Thoracic aorta (tissue), 2 donors: ENCODE measurements around the gene CNTN2. TPM values are rescaled to one million over a fixed set of nuclear protein-coding genes. Genes with fewer than 3 reads are reported as not detected.

Experiments used
- ATAC-seq: fragments of 150-250 bp; one replicate; pipeline ENCODE4 v1.8.0; 2017; ENCODE audit warnings: low read depth; ENCODE audit not compliant: insufficient number of reproducible peaks, low FRiP score
- DNase-seq: peaks from one replicate; pipeline ENCODE4 v3.0.0-alpha.2; 2020; ENCODE audit warnings: low spot score
- H3K27ac ChIP-seq, 2 donors: fragments of 200-600 bp; sonication (generic); 1 replicate in 1 of 2; 2 replicates in 1 of 2; pipeline ENCODE4 v1.5.1; 2016; ENCODE audit warnings: mild to moderate bottlenecking in 2 of 2, moderate library complexity in 2 of 2
- H3K27me3 ChIP-seq: fragments of 200-600 bp; sonication (generic); replicated peaks from 2 replicates; pipeline ENCODE4 v1.6.0; 2016; ENCODE audit warnings: mild to moderate bottlenecking; ENCODE audit not compliant: insufficient read depth
- H3K36me3 ChIP-seq: fragments of 200-600 bp; sonication (generic); one replicate; pipeline ENCODE4 v1.5.1; 2016
- H3K4me1 ChIP-seq, 2 donors: fragments of 200-600 bp; sonication (generic); 1 replicate in 1 of 2; 2 replicates in 1 of 2; pipeline versions ENCODE4 v1.5.1 to v1.6.0; 2016; ENCODE audit warnings: low read depth in 2 of 2, mild to moderate bottlenecking in 1 of 2; ENCODE audit not compliant: control insufficient read depth in 1 of 2
- H3K4me3 ChIP-seq: fragments of 200-600 bp; sonication (generic); 2 replicates; pipeline ENCODE4 v1.5.1; 2016; ENCODE audit warnings: mild to moderate bottlenecking
- H3K9me3 ChIP-seq: fragments of 200-600 bp; sonication (generic); 2 replicates; pipeline ENCODE4 v1.5.1; 2016
- CTCF ChIP-seq: fragments of 200-600 bp; sonication (generic); IDR thresholded peaks from one replicate; pipeline ENCODE4 v1.5.1; 2019; ENCODE audit warnings: antibody characterized with exemption
- total RNA-seq, 2 donors: library from RNA; depleted of rRNA; stranded (reverse); fragments of >200 nt; gene quantifications; one replicate each; pipeline versions ENCODE4 v1.1.0 to v1.2.3, GENCODE V29; 2016

Gene CNTN2
- total RNA-seq, 2 donors from 2014 or later, result 0.68 to 1.4 TPM

DNA sequence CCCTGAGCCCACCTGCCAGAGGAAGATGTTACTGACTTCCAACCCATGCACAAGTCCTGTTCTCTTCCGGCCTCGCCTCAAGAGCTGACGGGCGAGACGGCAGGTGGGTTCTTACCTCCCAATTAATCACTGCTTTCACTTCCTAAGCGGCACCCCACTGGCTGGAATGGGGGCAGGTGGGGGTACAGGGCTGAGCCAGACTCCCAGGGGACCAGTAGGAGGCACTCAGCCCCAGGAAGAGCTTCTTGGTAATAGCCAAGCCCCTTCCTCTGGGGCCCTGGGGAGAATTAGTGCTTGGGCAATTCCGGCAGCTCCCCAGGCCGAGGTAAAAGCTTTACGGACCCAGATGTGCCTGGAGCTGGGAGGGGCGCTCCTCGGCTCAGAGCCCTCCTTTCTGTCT lies 9.7 kb downstream of the CNTN2 start:
- H3K9me3 ChIP-seq, result no peaks in the 10 kb centered on the region
- DNase-seq (no peak), ATAC-seq (no peak)
- H3K27me3 ChIP-seq, result no peaks in the 10 kb centered on the region
- no peak overlapping the region for H3K4me3 ChIP-seq
- H3K4me1 ChIP-seq, result no peaks in the 10 kb centered on the region
- TF ChIP-seq CTCF, result no peak
- H3K27ac ChIP-seq, result no peak overlapping the region
- no peaks in the 10 kb centered on the region for H3K36me3 ChIP-seq

GRCh38 chr1:205053296-205053695 lies 10.3 kb downstream of the CNTN2 start:
- no peaks in the 10 kb centered on the region for H3K36me3 ChIP-seq
- no peak for DNase-seq
- no peaks in the 10 kb centered on the region for H3K4me1 ChIP-seq
- H3K9me3 ChIP-seq, result no peaks in the 10 kb centered on the region
- no peak for ATAC-seq
- no peak for TF ChIP-seq CTCF
- H3K4me3 ChIP-seq, result no peak overlapping the region
- H3K27ac ChIP-seq, result no peak overlapping the region
- H3K27me3 ChIP-seq, result no peaks in the 10 kb centered on the region

DNA sequence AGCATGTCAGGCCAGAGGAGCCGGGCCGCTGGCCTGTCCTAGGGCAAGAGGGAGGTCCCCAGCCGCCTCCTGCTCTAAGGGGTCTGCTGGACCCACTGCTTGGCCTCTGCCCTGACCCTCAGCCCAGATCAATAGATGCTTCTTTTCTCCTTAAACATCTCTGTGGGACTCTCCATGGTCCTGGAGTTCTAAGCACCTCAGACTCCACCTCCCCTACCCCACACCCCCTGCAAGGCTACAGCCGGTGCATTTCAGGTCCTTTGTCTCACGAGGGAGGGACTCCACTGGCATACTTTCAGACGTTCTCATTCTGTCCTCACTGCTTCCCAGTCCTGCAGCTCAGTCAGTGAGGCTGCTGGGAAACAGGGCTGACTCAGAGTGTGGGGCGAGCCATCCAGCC lies 11.0 kb downstream of the CNTN2 start:
- no peak overlapping the region for H3K4me3 ChIP-seq
- H3K9me3 ChIP-seq, result no peaks in the 10 kb centered on the region
- DNase-seq, result no peak
- no peaks in the 10 kb centered on the region for H3K4me1 ChIP-seq
- H3K36me3 ChIP-seq, result no peaks in the 10 kb centered on the region
- H3K27ac ChIP-seq, result no peak overlapping the region
- H3K27me3 ChIP-seq, result no peaks in the 10 kb centered on the region
- no peak for TF ChIP-seq CTCF
- ATAC-seq, result no peak

DNA sequence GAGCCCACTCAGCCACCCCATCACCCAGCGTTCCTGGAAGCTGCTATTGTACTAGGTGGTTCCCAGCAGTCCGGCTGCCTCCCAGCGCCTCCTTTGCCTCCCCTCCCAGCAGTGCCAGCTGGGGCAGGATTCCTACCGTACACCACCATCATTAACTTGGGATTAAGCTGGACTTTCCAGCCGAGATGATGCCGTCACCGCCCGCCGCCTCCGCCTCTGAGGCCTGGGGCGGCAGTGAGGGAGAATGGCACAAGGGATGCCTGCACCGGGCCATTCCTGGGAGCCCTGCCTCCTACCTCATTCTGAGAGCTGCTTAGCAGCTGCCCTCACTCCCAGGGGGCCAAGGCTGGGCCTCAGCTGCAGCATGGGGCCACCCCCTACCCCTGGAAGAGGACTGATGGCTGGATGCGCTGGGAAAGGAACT lies 13.2 kb downstream of the CNTN2 start:
- Histone ChIP-seq H3K27me3 (no peaks in the 10 kb centered on the region), H3K9me3 (no peaks in the 10 kb centered on the region), H3K4me1 (no peaks in the 10 kb centered on the region), H3K36me3 (no peaks in the 10 kb centered on the region), H3K27ac (no peak overlapping the region), H3K4me3 (no peak overlapping the region)
- ATAC-seq, result no peak
- no peak for DNase-seq
- TF ChIP-seq CTCF, result no peak

- no peaks in the 10 kb centered on the region for H3K9me3 ChIP-seq
- no peak for DNase-seq
- TF ChIP-seq CTCF, result no peak
- H3K27me3 ChIP-seq, result no peaks in the 10 kb centered on the region
- no peak for ATAC-seq
- no peak overlapping the region for H3K4me3 ChIP-seq
- H3K36me3 ChIP-seq, result no peaks in the 10 kb centered on the region
- no peak overlapping the region for H3K27ac ChIP-seq
- H3K4me1 ChIP-seq, result peaks cover 0 to 3% of the 10 kb centered on the region in 2 donors
These were observed 14.1 kb downstream of the CNTN2 start for GRCh38 chr1:205056956-205057568.
